ENCODE data around the gene SLC9A8.

- TF ChIP-seq REST (IDR thresholded peaks at IDR 0.05; ENCODE audit: low read depth) (no peak), TAF1 (IDR thresholded peaks at IDR 0.05; ENCODE audit: low read depth) (no peak), EGR1 (IDR thresholded peaks at IDR 0.05) (no peak), RAD21 (IDR thresholded peaks at IDR 0.05; ENCODE audit: low read depth) (no peak), YY1 (IDR thresholded peaks at IDR 0.05; ENCODE audit: low read depth) (no peak), CEBPB (IDR thresholded peaks at IDR 0.05) (no peak)
These were observed 25.0 kb upstream of the SLC9A8 start for GRCh38 chr20:49787371-49788357.

Measured in Ishikawa (cell line).